Fibroblast of lung (primary cell): ENCODE measurements around the gene KCNJ9.

Source experiments
- CTCF ChIP-seq, 2 donors: IDR thresholded peaks in 1 of 2; conservative IDR thresholded peaks in 1 of 2; 1 replicate in 1 of 2; 2 replicates in 1 of 2; pipeline ENCODE4 v1.5.1; 2011 to 2012; ENCODE audit warnings: low read length in 2 of 2, control low read depth in 1 of 2, inconsistent platforms in 1 of 2, low read depth in 1 of 2, mild to moderate bottlenecking in 1 of 2
- EZH2 ChIP-seq: IDR thresholded peaks from 2 replicates; pipeline ENCODE4 v1.5.1; 2012; ENCODE audit warnings: low read length, control low read depth, mild to moderate bottlenecking; ENCODE audit errors: missing control alignments

- TF ChIP-seq CTCF (conservative IDR thresholded peaks at IDR 0.05 in 1 of 2, IDR thresholded peaks at IDR 0.05 in 1 of 2; ENCODE audit: low read depth in 1 of 2, low read length in 2 of 2) (no peak), EZH2 (no peak)
These were observed 55.0 kb downstream of the KCNJ9 start for GRCh38 chr1:160136121-160136925.
